Measurements from ENCODE around the gene IQGAP3. TPM values are rescaled to one million over a fixed set of nuclear protein-coding genes. Genes with fewer than 3 reads are reported as not detected.
A peak's percentile ranks its signal among the peaks of the same experiment; 100 is the strongest.

IQGAP3 gene, protein sequence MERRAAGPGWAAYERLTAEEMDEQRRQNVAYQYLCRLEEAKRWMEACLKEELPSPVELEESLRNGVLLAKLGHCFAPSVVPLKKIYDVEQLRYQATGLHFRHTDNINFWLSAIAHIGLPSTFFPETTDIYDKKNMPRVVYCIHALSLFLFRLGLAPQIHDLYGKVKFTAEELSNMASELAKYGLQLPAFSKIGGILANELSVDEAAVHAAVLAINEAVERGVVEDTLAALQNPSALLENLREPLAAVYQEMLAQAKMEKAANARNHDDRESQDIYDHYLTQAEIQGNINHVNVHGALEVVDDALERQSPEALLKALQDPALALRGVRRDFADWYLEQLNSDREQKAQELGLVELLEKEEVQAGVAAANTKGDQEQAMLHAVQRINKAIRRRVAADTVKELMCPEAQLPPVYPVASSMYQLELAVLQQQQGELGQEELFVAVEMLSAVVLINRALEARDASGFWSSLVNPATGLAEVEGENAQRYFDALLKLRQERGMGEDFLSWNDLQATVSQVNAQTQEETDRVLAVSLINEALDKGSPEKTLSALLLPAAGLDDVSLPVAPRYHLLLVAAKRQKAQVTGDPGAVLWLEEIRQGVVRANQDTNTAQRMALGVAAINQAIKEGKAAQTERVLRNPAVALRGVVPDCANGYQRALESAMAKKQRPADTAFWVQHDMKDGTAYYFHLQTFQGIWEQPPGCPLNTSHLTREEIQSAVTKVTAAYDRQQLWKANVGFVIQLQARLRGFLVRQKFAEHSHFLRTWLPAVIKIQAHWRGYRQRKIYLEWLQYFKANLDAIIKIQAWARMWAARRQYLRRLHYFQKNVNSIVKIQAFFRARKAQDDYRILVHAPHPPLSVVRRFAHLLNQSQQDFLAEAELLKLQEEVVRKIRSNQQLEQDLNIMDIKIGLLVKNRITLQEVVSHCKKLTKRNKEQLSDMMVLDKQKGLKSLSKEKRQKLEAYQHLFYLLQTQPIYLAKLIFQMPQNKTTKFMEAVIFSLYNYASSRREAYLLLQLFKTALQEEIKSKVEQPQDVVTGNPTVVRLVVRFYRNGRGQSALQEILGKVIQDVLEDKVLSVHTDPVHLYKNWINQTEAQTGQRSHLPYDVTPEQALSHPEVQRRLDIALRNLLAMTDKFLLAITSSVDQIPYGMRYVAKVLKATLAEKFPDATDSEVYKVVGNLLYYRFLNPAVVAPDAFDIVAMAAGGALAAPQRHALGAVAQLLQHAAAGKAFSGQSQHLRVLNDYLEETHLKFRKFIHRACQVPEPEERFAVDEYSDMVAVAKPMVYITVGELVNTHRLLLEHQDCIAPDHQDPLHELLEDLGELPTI (N-terminal part only)
- total RNA-seq (1 to 10 TPM in 2 of 9 donors, under 1 TPM in 7; 0.09 to 5.1 (median 0.27) TPM), polyA plus RNA-seq (under 1 TPM; 0.11 to 0.25 TPM)
- long read RNA-seq, donor 1 = 0 reads
- long read RNA-seq, donor 2 = 0 reads
- long read RNA-seq, donor 3 = 0 reads

DNA sequence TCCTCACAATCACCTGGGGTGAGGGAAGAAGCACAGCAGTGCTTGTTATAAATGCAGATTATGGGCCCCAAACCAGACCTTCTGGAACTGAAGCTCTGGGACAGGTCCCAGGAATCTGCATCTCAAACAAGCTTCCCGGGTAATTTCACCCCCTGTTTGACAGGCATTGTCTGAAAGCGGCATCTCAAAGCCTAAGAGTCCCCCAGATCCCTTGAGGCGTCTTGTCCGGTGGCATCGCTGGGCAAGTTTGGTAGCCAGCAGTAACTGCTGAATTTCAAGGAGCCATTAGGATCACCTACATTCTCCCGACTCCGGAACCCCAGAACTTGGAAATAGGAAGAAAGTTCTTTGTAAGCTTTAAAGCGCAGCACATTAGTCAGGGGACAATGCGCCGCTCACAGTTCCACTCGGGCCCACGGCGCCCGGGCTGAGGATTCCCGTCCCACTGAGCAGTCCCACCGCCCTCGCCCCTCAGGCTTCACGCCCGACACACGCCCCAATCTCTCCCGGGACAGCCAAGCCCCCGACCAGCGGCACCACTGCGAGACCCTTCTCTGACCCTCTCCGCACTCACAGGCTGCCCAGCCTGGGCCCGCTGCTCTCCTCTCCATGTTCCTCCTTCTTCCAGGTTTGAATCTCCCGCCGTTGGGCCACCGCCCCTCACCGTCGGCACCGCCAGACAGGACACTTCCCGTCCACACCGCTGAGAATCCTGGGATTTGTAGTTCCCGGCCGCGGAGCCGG lies at the start of gene IQGAP3:
TSS of gene IQGAP3 (minus strand) at position 647 of the 744 bp plus-strand sequence. CDS start at position 611, 36 bp downstream.
- Histone ChIP-seq H3K4me1 (peaks cover 0 to 22% (median 10%) of the 10 kb centered on the region in 12 donors), H3K4me3 (peak within 1 kb of the TSS in 11 of 12 donors; percentile 29 to 63 (median 46)), H3K36me3 (no peaks in the 10 kb centered on the region), H3K27me3 (peaks cover 0 to 2% (median 0%) of the 10 kb centered on the region in 9 donors), H3K27ac (no peak within 1 kb of the TSS), H3K9me3 (no peaks in the 10 kb centered on the region)
- peak; percentile 87 to 96 (median 96) for ATAC-seq
- intact Hi-C loops (cut with DNase I) = no loop called here
- DNase-seq = peak; percentile 86 to 89 (median 87)
- no peak for TF ChIP-seq POLR2A (IDR thresholded peaks at IDR 0.05)
- TF ChIP-seq, protein P1, sequence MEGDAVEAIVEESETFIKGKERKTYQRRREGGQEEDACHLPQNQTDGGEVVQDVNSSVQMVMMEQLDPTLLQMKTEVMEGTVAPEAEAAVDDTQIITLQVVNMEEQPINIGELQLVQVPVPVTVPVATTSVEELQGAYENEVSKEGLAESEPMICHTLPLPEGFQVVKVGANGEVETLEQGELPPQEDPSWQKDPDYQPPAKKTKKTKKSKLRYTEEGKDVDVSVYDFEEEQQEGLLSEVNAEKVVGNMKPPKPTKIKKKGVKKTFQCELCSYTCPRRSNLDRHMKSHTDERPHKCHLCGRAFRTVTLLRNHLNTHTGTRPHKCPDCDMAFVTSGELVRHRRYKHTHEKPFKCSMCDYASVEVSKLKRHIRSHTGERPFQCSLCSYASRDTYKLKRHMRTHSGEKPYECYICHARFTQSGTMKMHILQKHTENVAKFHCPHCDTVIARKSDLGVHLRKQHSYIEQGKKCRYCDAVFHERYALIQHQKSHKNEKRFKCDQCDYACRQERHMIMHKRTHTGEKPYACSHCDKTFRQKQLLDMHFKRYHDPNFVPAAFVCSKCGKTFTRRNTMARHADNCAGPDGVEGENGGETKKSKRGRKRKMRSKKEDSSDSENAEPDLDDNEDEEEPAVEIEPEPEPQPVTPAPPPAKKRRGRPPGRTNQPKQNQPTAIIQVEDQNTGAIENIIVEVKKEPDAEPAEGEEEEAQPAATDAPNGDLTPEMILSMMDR (IDR thresholded peaks at IDR 0.05) = no peak
- 0 to 1% (median 1%) methylated on average over 37 to 38 of the region's 38 CpGs for WGBS, 4 donors

DNA sequence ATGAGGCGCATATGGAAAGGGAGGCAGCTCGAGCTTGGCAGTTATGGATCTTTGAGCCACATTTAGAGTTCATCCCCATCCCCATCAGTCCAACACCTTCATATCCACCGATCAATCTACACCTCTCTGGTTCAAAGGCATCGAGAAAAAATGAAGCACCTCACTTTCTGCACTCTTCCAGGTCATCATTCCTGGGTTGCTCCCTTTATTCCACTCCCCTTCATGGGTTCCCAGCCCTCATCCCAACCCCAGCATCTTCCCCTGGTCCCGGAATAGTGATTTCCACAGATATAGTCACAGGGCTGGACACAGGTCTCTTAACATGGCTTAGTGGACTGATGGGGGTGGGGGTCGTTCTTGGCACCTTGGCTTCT lies 47.2 kb upstream of the IQGAP3 start:
- Histone ChIP-seq H3K27ac (no peak overlapping the region), H3K36me3 (no peaks in the 10 kb centered on the region), H3K27me3 (peaks cover 0 to 29% (median 12%) of the 10 kb centered on the region in 9 donors), H3K9me3 (no peaks in the 10 kb centered on the region), H3K4me3 (no peak overlapping the region), H3K4me1 (peaks cover 0 to 43% (median 19%) of the 10 kb centered on the region in 12 donors)
- intact Hi-C loops (cut with DNase I) = loop anchor here in 3 of 10 donors (5.0 to 10.0 kb wide), 2 partner anchors 235 to 237 kb away; no protein-coding TSS in a partner anchor
- 27 to 36% (median 29%) methylated on average over 6 of the region's 6 CpGs for WGBS, 4 donors
- DNase-seq (no peak), ATAC-seq (no peak)
- TF ChIP-seq, protein P1 (IDR thresholded peaks at IDR 0.05) = peak in 2 of 12 donors; percentile 2 to 4
- no peak for TF ChIP-seq POLR2A (IDR thresholded peaks at IDR 0.05)

DNA sequence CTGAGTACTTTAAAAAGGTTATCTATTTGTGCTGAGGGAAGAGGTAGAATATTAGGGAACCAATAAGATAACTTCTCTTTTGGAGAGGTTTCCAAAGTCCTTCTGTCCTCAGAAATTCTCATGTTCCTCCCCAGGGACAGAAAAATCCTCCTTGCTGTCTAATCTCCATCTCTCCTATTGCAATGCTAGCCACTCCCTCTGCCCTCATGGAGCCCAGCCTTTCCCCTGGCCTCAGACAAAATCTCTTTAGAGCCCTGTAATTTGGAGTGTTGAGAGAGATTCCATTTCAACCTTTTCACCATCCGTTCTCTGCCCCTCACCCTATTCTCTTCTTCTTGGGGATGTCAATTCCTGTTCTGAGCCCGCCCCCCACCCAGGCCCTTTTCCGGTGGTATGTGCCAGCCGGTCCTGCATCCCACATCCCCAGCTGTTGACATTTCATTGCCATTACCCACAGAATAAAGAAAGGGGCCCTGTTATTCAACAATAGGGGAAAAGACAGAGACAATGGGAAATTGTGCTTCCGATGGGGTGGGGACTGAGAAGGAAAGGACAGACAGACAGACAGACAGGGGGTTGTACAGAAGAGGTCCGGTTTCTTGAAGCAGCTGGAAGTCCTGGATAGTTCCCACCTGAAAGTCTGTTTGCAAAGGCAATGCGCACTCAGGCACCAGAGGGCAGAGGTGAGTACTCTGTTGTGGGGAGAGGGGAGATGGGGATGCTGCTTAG lies 46.7 kb upstream of the IQGAP3 start, which contains the start of gene HAPLN2:
TSS of gene HAPLN2 (plus strand) at position 563 of the 729 bp plus-strand sequence. CDS start 4,076 bp downstream, outside the sequence.
- H3K27me3 ChIP-seq = peaks cover 0 to 24% (median 9%) of the 10 kb centered on the region in 9 donors
- ATAC-seq (no peak), DNase-seq (no peak)
- H3K36me3 ChIP-seq = no peaks in the 10 kb centered on the region
- 10 to 22% (median 19%) methylated on average over 7 of the region's 7 CpGs for WGBS, 4 donors
- H3K4me3 ChIP-seq = no peak within 1 kb of the TSS
- no peak within 1 kb of the TSS for H3K27ac ChIP-seq
- no peak for TF ChIP-seq POLR2A (IDR thresholded peaks at IDR 0.05)
- TF ChIP-seq, protein P1 (IDR thresholded peaks at IDR 0.05) = peak in 7 of 12 donors; percentile 14 to 40 (median 28)
- H3K4me1 ChIP-seq = peaks cover 0 to 38% (median 13%) of the 10 kb centered on the region in 12 donors
- intact Hi-C loops (cut with DNase I) = loop anchor here in 3 of 10 donors (5.0 to 10.0 kb wide), 2 partner anchors 234 to 237 kb away; no protein-coding TSS in a partner anchor
- no peaks in the 10 kb centered on the region for H3K9me3 ChIP-seq
